SK-N-SH treated with all-trans-retinoic acid at 6 μM for 48 hours (cell line): ENCODE data around the gene GUCY2F.

ENCODE experiments used
- ATAC-seq: fragments of 200-7000 bp; cut with Tn5 transposase; 3 replicates; pipeline ENCODE4 v1.9.1; 2020; ENCODE audit warnings: mild to moderate bottlenecking, moderate library complexity
- ARNTL ChIP-seq: fragments of 450-650 bp; formaldehyde crosslinking; IDR thresholded peaks from 2 replicates; pipeline ENCODE4 v1.5.0; 2020; ENCODE audit warnings: low read depth, mild to moderate bottlenecking, moderate library complexity, borderline replicate concordance
- BACH2 ChIP-seq: fragments of 250-450 bp; sonication (Bioruptor Pico); IDR thresholded peaks from 2 replicates; pipeline ENCODE4 v1.9.0; 2021; ENCODE audit warnings: mild to moderate bottlenecking, borderline replicate concordance
- CSDC2 ChIP-seq: fragments of 250-450 bp; sonication (Bioruptor Pico); IDR thresholded peaks from 2 replicates; pipeline ENCODE4 v1.5.0; 2020; ENCODE audit warnings: mild to moderate bottlenecking, moderate library complexity
- OSR1 ChIP-seq: fragments of 250-450 bp; sonication (Bioruptor Pico); IDR thresholded peaks from 2 replicates; pipeline ENCODE4 v1.8.0; 2022; ENCODE audit warnings: moderate library complexity, mild to moderate bottlenecking, inconsistent platforms
- PPARA ChIP-seq: fragments of 250-450 bp; sonication (Bioruptor Pico); IDR thresholded peaks from 2 replicates; pipeline ENCODE4 v1.5.0; 2020; ENCODE audit warnings: mild to moderate bottlenecking, borderline replicate concordance
- SNAI2 ChIP-seq: fragments of 250-450 bp; sonication (Bioruptor Pico); IDR thresholded peaks from 2 replicates; pipeline ENCODE4 v1.5.0; 2020; ENCODE audit warnings: mild to moderate bottlenecking, moderate library complexity
- TCF4 ChIP-seq: fragments of 250-450 bp; sonication (Bioruptor Pico); IDR thresholded peaks from 2 replicates; pipeline ENCODE4 v1.8.0; 2021; ENCODE audit warnings: mild to moderate bottlenecking, moderate library complexity, borderline replicate concordance
- TOX ChIP-seq: fragments of 250-450 bp; sonication (Bioruptor Pico); IDR thresholded peaks from 2 replicates; pipeline ENCODE4 v1.8.0; 2021; ENCODE audit warnings: mild to moderate bottlenecking, moderate library complexity, borderline replicate concordance
- ZC3H10 ChIP-seq: fragments of 250-450 bp; sonication (Bioruptor Pico); IDR thresholded peaks from 2 replicates; pipeline ENCODE4 v1.5.1; 2021; ENCODE audit warnings: mild to moderate bottlenecking, moderate library complexity
- ZFP3 ChIP-seq: fragments of 250-450 bp; sonication (Bioruptor Pico); IDR thresholded peaks from 2 replicates; pipeline ENCODE4 v1.5.0; 2020; ENCODE audit warnings: mild to moderate bottlenecking, moderate library complexity
- ZFP30 ChIP-seq: fragments of 450-650 bp; formaldehyde crosslinking; IDR thresholded peaks from 2 replicates; pipeline ENCODE4 v1.5.0; 2022; ENCODE audit warnings: mild to moderate bottlenecking, moderate library complexity
- ZNF565 ChIP-seq: fragments of 450-650 bp; formaldehyde crosslinking; conservative IDR thresholded peaks from 2 replicates; pipeline ENCODE4 v1.5.0; 2020; ENCODE audit warnings: low read depth, mild to moderate bottlenecking, moderate library complexity
- ZNF70 ChIP-seq: fragments of 450-650 bp; formaldehyde crosslinking; IDR thresholded peaks from 2 replicates; pipeline ENCODE4 v1.5.0; 2020; ENCODE audit warnings: mild to moderate bottlenecking, moderate library complexity
- ZNF8 ChIP-seq: fragments of 450-650 bp; formaldehyde crosslinking; IDR thresholded peaks from 2 replicates; pipeline ENCODE4 v1.5.0; 2020; ENCODE audit warnings: mild to moderate bottlenecking, moderate library complexity
- TF ChIP-seq, protein P1 (sequence below): fragments of 250-450 bp; sonication (Bioruptor Pico); IDR thresholded peaks from 2 replicates; pipeline ENCODE4 v1.8.0; 2020; ENCODE audit warnings: mild to moderate bottlenecking, moderate library complexity, borderline replicate concordance
- TF ChIP-seq, protein P2 (sequence below): fragments of 250-450 bp; sonication (Bioruptor Pico); IDR thresholded peaks from 2 replicates; pipeline ENCODE4 v1.5.0; 2020; ENCODE audit warnings: mild to moderate bottlenecking, moderate library complexity
- TF ChIP-seq, protein P3 (sequence below): fragments of 250-450 bp; sonication (Bioruptor Pico); IDR thresholded peaks from 2 replicates; pipeline ENCODE4 v1.8.0; 2021; ENCODE audit warnings: low read depth, mild to moderate bottlenecking, moderate library complexity, borderline replicate concordance
- TF ChIP-seq, protein P4 (sequence below): fragments of 250-450 bp; sonication (Bioruptor Pico); IDR thresholded peaks from 2 replicates; pipeline ENCODE4 v1.5.1; 2020; ENCODE audit warnings: low read depth, mild to moderate bottlenecking, moderate library complexity

Gene GUCY2F

DNA sequence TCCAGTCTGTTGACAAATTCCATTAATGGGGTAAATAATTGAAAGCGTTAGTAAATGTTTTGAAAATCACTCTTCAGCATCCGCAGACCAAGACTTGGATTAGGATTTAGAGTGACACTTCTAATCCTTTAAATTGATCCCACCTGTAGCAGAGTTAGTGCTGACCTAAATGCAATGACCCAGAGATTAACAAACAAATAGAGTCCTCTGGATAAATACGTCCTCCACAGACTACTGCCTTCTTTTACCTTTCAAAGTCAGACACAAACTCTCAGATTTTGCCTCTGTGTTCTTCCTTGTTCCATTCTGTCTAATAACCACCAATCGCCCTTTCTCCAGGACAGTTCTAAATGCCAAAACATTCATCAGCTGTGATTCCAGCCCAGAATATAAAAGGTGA lies at the start of gene GUCY2F:
Gene GUCY2F (minus strand): TSS at position 101 of the 400 bp plus-strand sequence. CDS start 6,150 bp downstream, outside the sequence.
- no peak for ATAC-seq
- TF ChIP-seq BACH2 (CRISPR knock-in tag) (no peak), TOX (no peak), ZFP30 (CRISPR knock-in tag) (no peak), CSDC2 (CRISPR knock-in tag) (no peak), ZNF8 (CRISPR knock-in tag) (no peak), OSR1 (CRISPR knock-in tag) (no peak), ZNF565 (CRISPR knock-in tag) (no peak), SNAI2 (CRISPR knock-in tag) (no peak), PPARA (CRISPR knock-in tag) (no peak), ZFP3 (CRISPR knock-in tag) (no peak)
- TF ChIP-seq, protein P1, sequence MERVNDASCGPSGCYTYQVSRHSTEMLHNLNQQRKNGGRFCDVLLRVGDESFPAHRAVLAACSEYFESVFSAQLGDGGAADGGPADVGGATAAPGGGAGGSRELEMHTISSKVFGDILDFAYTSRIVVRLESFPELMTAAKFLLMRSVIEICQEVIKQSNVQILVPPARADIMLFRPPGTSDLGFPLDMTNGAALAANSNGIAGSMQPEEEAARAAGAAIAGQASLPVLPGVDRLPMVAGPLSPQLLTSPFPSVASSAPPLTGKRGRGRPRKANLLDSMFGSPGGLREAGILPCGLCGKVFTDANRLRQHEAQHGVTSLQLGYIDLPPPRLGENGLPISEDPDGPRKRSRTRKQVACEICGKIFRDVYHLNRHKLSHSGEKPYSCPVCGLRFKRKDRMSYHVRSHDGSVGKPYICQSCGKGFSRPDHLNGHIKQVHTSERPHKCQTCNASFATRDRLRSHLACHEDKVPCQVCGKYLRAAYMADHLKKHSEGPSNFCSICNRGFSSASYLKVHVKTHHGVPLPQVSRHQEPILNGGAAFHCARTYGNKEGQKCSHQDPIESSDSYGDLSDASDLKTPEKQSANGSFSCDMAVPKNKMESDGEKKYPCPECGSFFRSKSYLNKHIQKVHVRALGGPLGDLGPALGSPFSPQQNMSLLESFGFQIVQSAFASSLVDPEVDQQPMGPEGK (CRISPR knock-in tag), result no peak
- TF ChIP-seq, protein P2, sequence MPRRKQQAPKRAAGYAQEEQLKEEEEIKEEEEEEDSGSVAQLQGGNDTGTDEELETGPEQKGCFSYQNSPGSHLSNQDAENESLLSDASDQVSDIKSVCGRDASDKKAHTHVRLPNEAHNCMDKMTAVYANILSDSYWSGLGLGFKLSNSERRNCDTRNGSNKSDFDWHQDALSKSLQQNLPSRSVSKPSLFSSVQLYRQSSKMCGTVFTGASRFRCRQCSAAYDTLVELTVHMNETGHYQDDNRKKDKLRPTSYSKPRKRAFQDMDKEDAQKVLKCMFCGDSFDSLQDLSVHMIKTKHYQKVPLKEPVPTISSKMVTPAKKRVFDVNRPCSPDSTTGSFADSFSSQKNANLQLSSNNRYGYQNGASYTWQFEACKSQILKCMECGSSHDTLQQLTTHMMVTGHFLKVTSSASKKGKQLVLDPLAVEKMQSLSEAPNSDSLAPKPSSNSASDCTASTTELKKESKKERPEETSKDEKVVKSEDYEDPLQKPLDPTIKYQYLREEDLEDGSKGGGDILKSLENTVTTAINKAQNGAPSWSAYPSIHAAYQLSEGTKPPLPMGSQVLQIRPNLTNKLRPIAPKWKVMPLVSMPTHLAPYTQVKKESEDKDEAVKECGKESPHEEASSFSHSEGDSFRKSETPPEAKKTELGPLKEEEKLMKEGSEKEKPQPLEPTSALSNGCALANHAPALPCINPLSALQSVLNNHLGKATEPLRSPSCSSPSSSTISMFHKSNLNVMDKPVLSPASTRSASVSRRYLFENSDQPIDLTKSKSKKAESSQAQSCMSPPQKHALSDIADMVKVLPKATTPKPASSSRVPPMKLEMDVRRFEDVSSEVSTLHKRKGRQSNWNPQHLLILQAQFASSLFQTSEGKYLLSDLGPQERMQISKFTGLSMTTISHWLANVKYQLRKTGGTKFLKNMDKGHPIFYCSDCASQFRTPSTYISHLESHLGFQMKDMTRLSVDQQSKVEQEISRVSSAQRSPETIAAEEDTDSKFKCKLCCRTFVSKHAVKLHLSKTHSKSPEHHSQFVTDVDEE (CRISPR knock-in tag), result no peak
- TF ChIP-seq, protein P3, sequence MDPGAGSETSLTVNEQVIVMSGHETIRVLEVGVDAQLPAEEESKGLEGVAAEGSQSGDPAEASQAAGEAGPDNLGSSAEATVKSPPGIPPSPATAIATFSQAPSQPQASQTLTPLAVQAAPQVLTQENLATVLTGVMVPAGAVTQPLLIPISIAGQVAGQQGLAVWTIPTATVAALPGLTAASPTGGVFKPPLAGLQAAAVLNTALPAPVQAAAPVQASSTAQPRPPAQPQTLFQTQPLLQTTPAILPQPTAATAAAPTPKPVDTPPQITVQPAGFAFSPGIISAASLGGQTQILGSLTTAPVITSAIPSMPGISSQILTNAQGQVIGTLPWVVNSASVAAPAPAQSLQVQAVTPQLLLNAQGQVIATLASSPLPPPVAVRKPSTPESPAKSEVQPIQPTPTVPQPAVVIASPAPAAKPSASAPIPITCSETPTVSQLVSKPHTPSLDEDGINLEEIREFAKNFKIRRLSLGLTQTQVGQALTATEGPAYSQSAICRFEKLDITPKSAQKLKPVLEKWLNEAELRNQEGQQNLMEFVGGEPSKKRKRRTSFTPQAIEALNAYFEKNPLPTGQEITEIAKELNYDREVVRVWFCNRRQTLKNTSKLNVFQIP, result no peak
- TF ChIP-seq, protein P4, sequence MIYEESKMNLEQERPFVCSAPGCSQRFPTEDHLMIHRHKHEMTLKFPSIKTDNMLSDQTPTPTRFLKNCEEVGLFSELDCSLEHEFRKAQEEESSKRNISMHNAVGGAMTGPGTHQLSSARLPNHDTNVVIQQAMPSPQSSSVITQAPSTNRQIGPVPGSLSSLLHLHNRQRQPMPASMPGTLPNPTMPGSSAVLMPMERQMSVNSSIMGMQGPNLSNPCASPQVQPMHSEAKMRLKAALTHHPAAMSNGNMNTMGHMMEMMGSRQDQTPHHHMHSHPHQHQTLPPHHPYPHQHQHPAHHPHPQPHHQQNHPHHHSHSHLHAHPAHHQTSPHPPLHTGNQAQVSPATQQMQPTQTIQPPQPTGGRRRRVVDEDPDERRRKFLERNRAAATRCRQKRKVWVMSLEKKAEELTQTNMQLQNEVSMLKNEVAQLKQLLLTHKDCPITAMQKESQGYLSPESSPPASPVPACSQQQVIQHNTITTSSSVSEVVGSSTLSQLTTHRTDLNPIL (CRISPR knock-in tag), result no peak

DNA sequence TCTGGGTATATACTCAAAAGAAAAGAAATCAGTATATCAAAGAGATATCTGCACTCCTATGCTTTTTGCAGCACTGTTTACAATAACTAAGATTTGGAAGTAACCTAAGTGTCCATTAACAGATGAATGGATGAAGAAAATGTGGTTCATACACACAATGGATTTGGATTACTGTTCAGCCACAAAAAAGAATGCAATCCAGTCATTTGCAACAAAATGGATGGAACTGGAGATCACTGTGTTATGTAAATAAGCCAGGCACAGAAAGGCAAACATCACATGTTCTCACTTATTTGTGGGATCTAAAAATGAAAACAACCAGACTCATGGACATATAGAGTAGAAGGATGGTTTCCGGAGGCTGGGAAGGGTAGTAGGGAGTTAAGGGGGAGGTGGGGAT lies 37.1 kb upstream of the GUCY2F start:
- no peak for TF ChIP-seq ZNF70 (CRISPR knock-in tag)
- no peak for TF ChIP-seq OSR1 (CRISPR knock-in tag)
- TF ChIP-seq, protein P2 (CRISPR knock-in tag), result no peak
- TF ChIP-seq CSDC2 (CRISPR knock-in tag), result no peak
- TF ChIP-seq ARNTL (CRISPR knock-in tag), result no peak
- TF ChIP-seq, protein P1 (CRISPR knock-in tag), result no peak
- TF ChIP-seq ZC3H10 (CRISPR knock-in tag), result no peak
- TF ChIP-seq TCF4 (CRISPR knock-in tag), result no peak
- TF ChIP-seq TOX, result no peak
- TF ChIP-seq ZNF565 (CRISPR knock-in tag), result no peak
- ATAC-seq, result no peak
